Suprapubic skin (tissue), 4 donors: Measurements from ENCODE around the gene TSPEAR. TPM values are rescaled to one million over a fixed set of nuclear protein-coding genes. Genes with fewer than 3 reads are reported as not detected.

Source experiments
- DNase-seq, 2 donors: peaks; one replicate each; pipeline ENCODE4 v3.0.0-alpha.2; 2019; ENCODE audit warnings: low spot score in 2 of 2
- H3K27ac ChIP-seq: fragments of 200-600 bp; sonication (generic); one replicate; pipeline ENCODE4 v1.5.1; 2019
- H3K27me3 ChIP-seq: fragments of 200-600 bp; sonication (generic); one replicate; pipeline ENCODE4 v1.5.1; 2019
- H3K36me3 ChIP-seq: fragments of 200-600 bp; sonication (generic); one replicate; pipeline ENCODE4 v1.5.1; 2019
- H3K4me1 ChIP-seq: fragments of 200-600 bp; sonication (generic); one replicate; pipeline ENCODE4 v1.5.1; 2019
- H3K4me3 ChIP-seq: fragments of 200-600 bp; sonication (generic); one replicate; pipeline ENCODE4 v1.5.1; 2019; ENCODE audit warnings: mild to moderate bottlenecking
- H3K9me3 ChIP-seq: fragments of 200-600 bp; sonication (generic); one replicate; pipeline ENCODE4 v1.5.1; 2019
- CTCF ChIP-seq, 2 donors: fragments of 200-600 bp in 1 of 2; fragments of 450-650 bp in 1 of 2; sonication (generic) in 1 of 2; IDR thresholded peaks; one replicate each; pipeline ENCODE4 v1.5.1; 2016 to 2019; ENCODE audit warnings: antibody characterized with exemption in 2 of 2, mild to moderate bottlenecking in 1 of 2, moderate library complexity in 1 of 2
- EP300 ChIP-seq: sonication (generic); formaldehyde crosslinking; IDR thresholded peaks from one replicate; pipeline ENCODE4 v1.6.1; 2017; ENCODE audit warnings: antibody characterized with exemption
- POLR2A ChIP-seq, 2 donors: fragments of 450-650 bp; IDR thresholded peaks; one replicate each; pipeline ENCODE4 v1.6.1; 2017; ENCODE audit warnings: antibody characterized with exemption in 2 of 2, mild to moderate bottlenecking in 2 of 2, moderate library complexity in 2 of 2
- POLR2AphosphoS5 ChIP-seq, 3 donors: sonication (generic); formaldehyde crosslinking; IDR thresholded peaks; one replicate each; pipeline ENCODE4 v1.6.1; 2017; ENCODE audit warnings: antibody characterized with exemption in 3 of 3
- WGBS: methylation state at CpG from one replicate; pipeline ENCODE4 v1.1.5; 2018; 5-methylcytosine and 5-hydroxymethylcytosine counted together
- total RNA-seq, 4 donors: library from RNA; depleted of rRNA; stranded (reverse); fragments of >200 nt; gene quantifications; one replicate each; pipeline ENCODE4 v1.1.0, GENCODE V29; 2016

The TSPEAR gene
- total RNA-seq, 4 donors from 2014 or later: 0.21 to 0.59 (median 0.32) TPM; not detected in 1

DNA sequence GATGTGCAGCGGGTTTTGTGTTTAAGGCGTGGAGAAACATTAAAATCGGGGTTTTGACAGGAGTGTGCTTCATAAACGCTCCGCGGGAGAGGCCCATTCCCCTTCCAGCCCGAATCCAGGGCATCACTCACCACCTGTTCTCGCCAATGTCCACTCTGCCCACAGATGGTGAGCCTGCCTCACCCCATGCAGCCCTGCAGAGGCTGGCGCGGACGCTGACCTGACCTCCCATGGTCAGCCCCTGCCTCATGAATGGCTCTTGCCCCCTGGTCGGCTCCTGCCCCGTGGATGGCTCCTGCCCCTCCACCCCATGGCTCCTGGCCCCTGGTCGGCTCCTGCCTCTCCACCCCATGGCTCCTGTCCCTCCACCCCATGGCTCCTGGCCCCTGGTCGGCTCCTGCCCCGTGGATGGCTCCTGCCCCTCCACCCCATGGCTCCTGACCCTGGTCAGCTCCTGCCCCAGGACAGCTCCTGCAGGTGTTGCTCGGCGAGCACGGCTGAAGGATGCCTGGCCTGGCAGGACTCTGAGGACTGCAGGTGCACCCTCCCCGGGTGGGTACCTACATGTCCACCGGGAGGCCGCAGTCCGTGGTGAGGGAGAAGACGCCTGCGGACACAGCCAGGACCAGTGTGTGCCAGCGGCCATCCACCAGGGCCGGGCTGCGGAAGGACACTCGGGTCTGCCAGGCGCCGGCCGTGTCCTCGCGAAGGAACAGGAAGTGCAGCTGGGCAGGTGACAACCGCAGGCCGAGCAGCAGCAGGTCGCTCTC is 178.1 kb downstream of the TSPEAR start:
- TF ChIP-seq EP300: no peak
- TF ChIP-seq CTCF (IDR thresholded peaks at IDR 0.05): no peak
- TF ChIP-seq POLR2A (IDR thresholded peaks at IDR 0.05): no peak
- no peak for TF ChIP-seq POLR2AphosphoS5 (IDR thresholded peaks at IDR 0.05)
- Histone ChIP-seq H3K4me1 (no peaks in the 10 kb centered on the region), H3K27me3 (peaks cover 16% of the 10 kb centered on the region), H3K9me3 (no peaks in the 10 kb centered on the region), H3K36me3 (no peaks in the 10 kb centered on the region), H3K27ac (no peak overlapping the region), H3K4me3 (no peak overlapping the region)
- DNase-seq: peak; percentile 52 to 67
- 95% methylated on average over 31 of the region's 37 CpGs for WGBS

DNA sequence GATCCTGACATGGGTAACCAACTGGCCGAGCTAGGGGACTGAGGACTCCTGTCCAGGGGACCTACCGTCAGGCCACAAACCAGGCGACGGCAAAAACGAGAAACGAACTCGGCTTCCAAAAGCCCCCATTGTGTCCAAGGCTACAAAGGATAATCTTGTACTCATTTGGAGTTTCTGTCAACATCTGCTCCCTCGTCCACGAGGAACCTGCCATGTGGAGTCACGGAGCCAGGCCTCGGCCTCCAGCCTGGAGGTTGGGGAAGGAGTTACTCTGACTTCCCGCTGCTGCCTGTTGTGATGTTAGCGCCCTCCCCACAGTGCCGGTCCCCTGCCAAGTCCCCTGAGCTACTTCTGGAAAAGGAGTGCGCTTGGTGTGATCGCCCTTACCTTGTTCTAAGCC is 178.7 kb downstream of the TSPEAR start:
- Histone ChIP-seq H3K4me1 (no peaks in the 10 kb centered on the region), H3K27me3 (peaks cover 16% of the 10 kb centered on the region), H3K27ac (no peak overlapping the region), H3K9me3 (no peaks in the 10 kb centered on the region), H3K4me3 (no peak overlapping the region), H3K36me3 (no peaks in the 10 kb centered on the region)
- DNase-seq: peak in 1 of 2 donors; percentile 53
- 86% methylated on average over 13 of the region's 16 CpGs for WGBS
- TF ChIP-seq POLR2AphosphoS5 (IDR thresholded peaks at IDR 0.05) (no peak), EP300 (no peak), POLR2A (IDR thresholded peaks at IDR 0.05) (no peak), CTCF (IDR thresholded peaks at IDR 0.05) (no peak)

- WGBS: 70% methylated on average over 17 of the region's 30 CpGs
- H3K9me3 ChIP-seq: no peaks in the 10 kb centered on the region
- H3K27ac ChIP-seq: no peak overlapping the region
- TF ChIP-seq CTCF (IDR thresholded peaks at IDR 0.05) (no peak), POLR2AphosphoS5 (IDR thresholded peaks at IDR 0.05) (no peak), POLR2A (IDR thresholded peaks at IDR 0.05) (no peak), EP300 (no peak)
- no peak overlapping the region for H3K4me3 ChIP-seq
- peak; percentile 49 to 56 for DNase-seq
- no peaks in the 10 kb centered on the region for H3K36me3 ChIP-seq
- H3K27me3 ChIP-seq: peaks cover 16% of the 10 kb centered on the region
- H3K4me1 ChIP-seq: no peaks in the 10 kb centered on the region
Observed at GRCh38 chr21:44531606-44532564, 179.5 kb downstream of the TSPEAR start.

GRCh38 chr21:44530903-44531605 is 180.3 kb downstream of the TSPEAR start:
- TF ChIP-seq CTCF (IDR thresholded peaks at IDR 0.05): no peak
- TF ChIP-seq POLR2A (IDR thresholded peaks at IDR 0.05): no peak
- TF ChIP-seq POLR2AphosphoS5 (IDR thresholded peaks at IDR 0.05): no peak
- TF ChIP-seq EP300: no peak
- peak in 1 of 2 donors; percentile 71 for DNase-seq
- WGBS: 85% methylated on average over 14 of the region's 23 CpGs
- Histone ChIP-seq H3K4me1 (no peaks in the 10 kb centered on the region), H3K4me3 (no peak overlapping the region), H3K27ac (no peak overlapping the region), H3K27me3 (peaks cover 16% of the 10 kb centered on the region), H3K9me3 (no peaks in the 10 kb centered on the region), H3K36me3 (no peaks in the 10 kb centered on the region)
